Umbilical cord (tissue), 2 donors: ENCODE data around the gene PLXDC1. TPM values are rescaled to one million over a fixed set of nuclear protein-coding genes. Genes with fewer than 3 reads are reported as not detected.

Source experiments
- DNase-seq: peaks from one replicate; pipeline ENCODE4 v3.0.0-alpha.2; 2015; ENCODE audit warnings: low spot score
- total RNA-seq: library from RNA; depleted of rRNA; stranded (reverse); fragments of >200 nt; gene quantifications from one replicate; pipeline ENCODE4 v1.2.3, GENCODE V29; 2014; ENCODE audit warnings: low replicate concordance; ENCODE audit not compliant: insufficient read depth

The PLXDC1 gene
- total RNA-seq, 1 donor from 2014 or later, result 9.9 TPM

DNA sequence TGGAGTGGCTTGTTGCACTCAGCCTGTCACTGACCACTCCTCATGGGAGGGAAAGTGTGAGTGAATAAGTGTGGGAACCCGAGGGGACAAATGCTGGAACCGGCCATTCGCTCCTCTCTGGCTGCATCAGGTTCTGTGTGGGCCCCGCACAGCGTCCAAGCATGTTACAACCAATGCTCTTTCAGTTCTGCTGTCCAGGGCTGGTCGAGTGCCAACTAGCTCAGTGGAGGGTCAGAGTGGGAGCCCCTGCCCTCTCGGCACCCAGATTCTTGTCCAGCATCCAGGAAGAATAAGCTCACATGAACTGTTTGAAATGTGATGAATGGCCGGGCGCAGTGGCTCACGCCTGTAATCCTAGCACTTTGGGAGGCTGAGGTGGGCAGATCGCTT, 135.9 kb downstream of the PLXDC1 start:
- DNase-seq, result no peak

DNA sequence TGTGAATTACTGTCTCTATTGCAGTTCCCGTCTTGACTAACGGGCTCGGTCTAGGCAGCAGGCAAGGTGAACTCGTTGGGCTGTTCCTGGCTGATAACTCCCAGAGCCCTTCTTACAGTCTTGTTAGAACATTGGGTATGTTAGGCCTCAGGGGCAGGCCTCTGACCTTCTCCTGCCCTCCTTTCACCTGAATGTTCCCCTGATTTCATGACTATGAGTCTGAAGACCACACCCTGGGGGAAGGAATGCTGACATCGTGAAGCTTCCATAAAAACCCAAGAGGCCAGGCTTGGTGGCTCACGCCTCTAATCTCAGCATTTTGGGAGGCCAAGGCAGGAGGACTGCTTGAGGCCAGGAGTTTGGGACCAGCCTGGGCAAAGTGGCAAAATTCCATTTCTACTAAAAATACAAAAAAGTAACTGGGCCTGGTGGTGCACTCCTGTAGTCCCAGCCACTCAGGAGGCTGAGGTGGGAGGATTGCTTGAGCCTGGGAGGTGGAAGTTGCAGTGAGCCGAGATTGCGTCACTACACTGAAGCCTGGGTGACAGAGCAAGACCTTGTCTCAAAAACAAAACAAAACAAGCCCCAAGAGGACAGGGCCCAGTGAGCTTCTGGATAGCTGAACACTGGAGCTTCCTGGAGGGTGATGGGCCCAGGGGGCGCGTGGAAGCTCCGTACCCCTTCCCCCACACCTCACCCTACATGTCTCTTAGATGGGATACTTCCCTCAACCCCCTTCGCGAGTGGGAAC, 136.5 kb downstream of the PLXDC1 start:
- DNase-seq, result no peak

DNA sequence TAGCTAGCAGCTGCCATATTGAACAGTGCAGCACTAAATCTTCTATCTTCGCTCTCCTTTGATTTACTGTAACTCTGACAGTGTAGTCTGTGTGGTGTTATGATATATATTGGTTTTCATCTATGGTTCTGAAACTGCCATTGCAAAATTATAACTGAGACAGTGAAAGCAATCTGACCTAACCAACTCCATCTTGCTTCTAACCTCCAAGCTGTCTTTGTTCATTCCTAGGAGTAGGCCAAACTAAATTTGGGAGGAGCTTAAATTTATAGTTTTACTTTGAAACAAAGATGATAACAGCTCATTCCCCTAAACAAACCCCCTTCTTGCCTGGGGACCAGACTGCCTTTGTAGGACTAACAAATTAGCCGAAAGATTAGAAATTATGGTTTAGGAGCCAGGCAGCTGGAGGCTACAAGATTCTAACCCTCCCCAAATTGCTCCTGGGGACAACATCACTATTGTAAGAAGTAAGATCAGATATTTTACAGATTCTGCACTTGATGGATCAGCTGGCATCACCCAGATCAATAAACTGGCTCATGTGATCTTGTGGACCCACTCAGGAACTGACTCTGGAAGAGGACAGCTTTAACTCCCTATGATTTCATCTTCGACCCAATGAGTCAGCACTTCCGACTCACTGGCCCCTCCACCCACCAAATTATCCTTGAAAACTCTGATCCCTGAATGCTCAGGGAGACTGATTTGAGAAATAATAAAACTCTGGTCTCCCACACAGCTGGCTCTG, 137.2 kb downstream of the PLXDC1 start:
- DNase-seq, result peak; percentile 35

Other genes with a start within 250 kb of the PLXDC1 start
- gene FBXO47, start 184.2 kb downstream of the PLXDC1 start, total RNA-seq, result not detected
- gene ARL5C, start 14.5 kb upstream of the PLXDC1 start, total RNA-seq, result 2.6 TPM
- 4.8 TPM for gene CACNB1, start 46.0 kb upstream of the PLXDC1 start, total RNA-seq
- gene RPL19, start 48.6 kb upstream of the PLXDC1 start, total RNA-seq, result 1,371 TPM
- 0.24 TPM for gene STAC2, start 74.3 kb upstream of the PLXDC1 start, total RNA-seq
- gene FBXL20, start 250.0 kb upstream of the PLXDC1 start, total RNA-seq, result 29.9 TPM